ENCODE results near the gene DUS2. TPM values are rescaled to one million over a fixed set of nuclear protein-coding genes. Genes with fewer than 3 reads are reported as not detected.

Gene DUS2
- total and polyA plus RNA-seq, 2 of the 8 experiments (the other 6 are each of a cell fraction or from before 2014, with no cell fraction given) = 17.2 to 27.0 TPM

- TF ChIP-seq CHD7 (IDR thresholded peaks at IDR 0.05; ENCODE audit: insufficient replicate concordance, low read length) (no peak), SAP30 (IDR thresholded peaks at IDR 0.05; ENCODE audit: insufficient read depth, insufficient replicate concordance, low read length) (no peak), SP2 (IDR thresholded peaks at IDR 0.05; ENCODE audit: low read length) (no peak), CBX8 (IDR thresholded peaks at IDR 0.05; ENCODE audit: borderline replicate concordance, low read depth, low read length) (no peak), TBP (IDR thresholded peaks at IDR 0.05; ENCODE audit: low read depth, low read length) (no peak; the same call in 1 of the 2 replicates), RAD21 (IDR thresholded peaks at IDR 0.05 in 1 of 2, conservative IDR thresholded peaks at IDR 0.05 in 1 of 2; ENCODE audit: low read depth in 2 of 2, low read length in 2 of 2) (no peak), MAX (IDR thresholded peaks at IDR 0.05) (no peak), YY1 (IDR thresholded peaks at IDR 0.05; ENCODE audit: low read depth, low read length) (no peak)
Measured at GRCh38 chr16:68085259-68086071, 62.4 kb downstream of the DUS2 start, which contains the start of gene NFATC3 (continued).

Measured in H1 (cell line).